Activated effector memory CD4-positive, alpha-beta T cell treated with Interleukin-2 at 50 U/mL for 16 hours (primary cell): Measurements from ENCODE around the gene DSC3.

Source experiments
- DNase-seq: peaks from one replicate; pipeline ENCODE4 v3.0.0-alpha.2; 2020

DSC3 gene

GRCh38 chr18:31042406-31043181, at the start of gene DSC3:
DSC3 (minus strand) TSS chr18:31042742; CDS start chr18:31042660, 82 bp downstream.
- DNase-seq: no peak

GRCh38 chr18:31091350-31091749, 48.8 kb upstream of the DSC3 start:
- DNase-seq: no peak

- no peak for DNase-seq
These were observed 46.0 kb upstream of the DSC3 start for GRCh38 chr18:31088532-31088931.

- DNase-seq: no peak
These were observed 37.4 kb upstream of the DSC3 start for GRCh38 chr18:31079973-31080372.

- no peak for DNase-seq
These were observed 35.3 kb upstream of the DSC3 start for GRCh38 chr18:31077878-31078277.

- no peak for DNase-seq
These were observed 29.6 kb upstream of the DSC3 start for GRCh38 chr18:31072175-31072574.

GRCh38 chr18:31070206-31070605, 27.7 kb upstream of the DSC3 start:
- DNase-seq: no peak

- DNase-seq: no peak
These were observed 23.7 kb upstream of the DSC3 start for GRCh38 chr18:31066266-31066665.

- DNase-seq: no peak
These were observed 22.7 kb upstream of the DSC3 start for GRCh38 chr18:31065036-31065773.

GRCh38 chr18:31064130-31064529, 21.6 kb upstream of the DSC3 start:
- no peak for DNase-seq

GRCh38 chr18:31061945-31062344, 19.4 kb upstream of the DSC3 start:
- DNase-seq: no peak

GRCh38 chr18:31058897-31059296, 16.4 kb upstream of the DSC3 start:
- DNase-seq: no peak

- no peak for DNase-seq
These were observed 15.4 kb upstream of the DSC3 start for GRCh38 chr18:31057917-31058316.

- no peak for DNase-seq
These were observed 14.5 kb upstream of the DSC3 start for GRCh38 chr18:31057051-31057450.

GRCh38 chr18:31056296-31056695, 13.8 kb upstream of the DSC3 start:
- no peak for DNase-seq

GRCh38 chr18:31050635-31051034, 8.1 kb upstream of the DSC3 start:
- DNase-seq: no peak

GRCh38 chr18:31049189-31049588, 6.6 kb upstream of the DSC3 start:
- DNase-seq: no peak

- no peak for DNase-seq
These were observed 5.7 kb upstream of the DSC3 start for GRCh38 chr18:31048216-31048615.

- no peak for DNase-seq
These were observed 4.4 kb upstream of the DSC3 start for GRCh38 chr18:31046916-31047315.

GRCh38 chr18:31045599-31045998, 3.1 kb upstream of the DSC3 start:
- no peak for DNase-seq

GRCh38 chr18:31044926-31045325, 2.4 kb upstream of the DSC3 start:
- no peak for DNase-seq

GRCh38 chr18:31043709-31044108, 1.2 kb upstream of the DSC3 start:
- no peak for DNase-seq

- no peak for DNase-seq
These were observed 497 bp downstream of the DSC3 start for GRCh38 chr18:31042084-31042405.

- no peak for DNase-seq
These were observed 1.1 kb downstream of the DSC3 start for GRCh38 chr18:31041271-31042083.
